SK-N-MC (cell line): ENCODE measurements around the gene TOM1L2.

Source experiments
- DNase-seq: peaks from one replicate; pipeline ENCODE4 v3.0.0-alpha.2; 2011; ENCODE audit warnings: low read depth, low spot score
- H3K27ac ChIP-seq: fragments of 200-600 bp; sonication (generic); 2 replicates; pipeline ENCODE4 v1.5.1; 2016; ENCODE audit warnings: mixed run types
- H3K36me3 ChIP-seq: fragments of 200-600 bp; sonication (generic); 2 replicates; pipeline ENCODE4 v1.6.1; 2017; ENCODE audit warnings: antibody characterized with exemption, low read length, mixed read lengths; ENCODE audit not compliant: insufficient read depth
- H3K4me3 ChIP-seq: fragments of 200-600 bp; sonication (generic); 2 replicates; pipeline ENCODE4 v1.5.1; 2016
- H3K9ac ChIP-seq: fragments of 200-600 bp; sonication (generic); 2 replicates; pipeline ENCODE4 v1.8.0; 2017; ENCODE audit warnings: mixed run types, mixed read lengths; ENCODE audit not compliant: insufficient read length
- H3K9me3 ChIP-seq: fragments of 200-600 bp; sonication (generic); 2 replicates; pipeline ENCODE4 v1.6.1; 2017; ENCODE audit warnings: low read depth, mild to moderate bottlenecking, antibody characterized with exemption, low read length, moderate library complexity, mixed read lengths
- EZH2 ChIP-seq: fragments of 200-600 bp; sonication (generic); IDR thresholded peaks from one replicate; pipeline ENCODE4 v1.6.1; 2017; ENCODE audit warnings: antibody characterized with exemption
- FOXP2 ChIP-seq: optimal IDR thresholded peaks from 2 replicates; pipeline ENCODE3; 2011; ENCODE audit warnings: mild to moderate bottlenecking, moderate library complexity; ENCODE audit not compliant: insufficient read depth; ENCODE audit errors: extremely low read length, control extremely low read depth
- POLR2AphosphoS5 ChIP-seq: IDR thresholded peaks from 2 replicates; pipeline ENCODE4 v1.6.1; 2012; ENCODE audit warnings: mild to moderate bottlenecking, low read depth, low read length, borderline replicate concordance

Gene TOM1L2

DNA sequence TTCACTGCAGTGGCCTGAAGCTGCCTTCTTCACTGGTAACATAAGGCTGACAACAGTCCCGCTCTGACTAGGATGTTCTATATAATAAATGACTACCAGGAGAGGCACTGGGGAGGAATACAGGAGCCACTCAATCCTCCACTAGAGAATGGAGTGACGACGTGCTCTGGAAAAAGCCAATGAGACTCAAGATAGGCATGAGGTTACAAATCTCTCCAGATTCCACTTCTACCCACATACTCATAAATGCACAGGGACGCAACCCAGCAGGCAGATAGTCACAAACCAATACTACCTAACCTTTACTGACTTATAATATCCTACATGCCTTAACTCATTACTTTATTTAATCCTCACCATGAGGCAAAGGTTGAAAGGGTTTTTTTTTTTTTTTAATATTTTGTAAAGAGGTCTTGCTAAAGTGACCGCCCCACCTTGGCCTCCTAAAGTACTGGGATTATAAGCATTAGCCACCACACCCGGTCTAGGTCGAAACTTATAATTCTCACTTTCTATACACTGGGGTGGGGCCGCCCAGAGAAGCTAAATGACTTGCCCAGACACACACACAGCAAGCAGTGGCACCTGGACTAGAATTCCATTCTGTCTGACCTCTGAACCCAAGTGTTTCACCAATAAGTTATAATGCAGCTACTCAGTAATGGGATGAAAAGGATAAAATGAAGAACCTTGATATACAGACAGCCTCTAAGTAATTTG is 33.7 kb downstream of the TOM1L2 start:
- no peak overlapping the region for H3K27ac ChIP-seq

DNA sequence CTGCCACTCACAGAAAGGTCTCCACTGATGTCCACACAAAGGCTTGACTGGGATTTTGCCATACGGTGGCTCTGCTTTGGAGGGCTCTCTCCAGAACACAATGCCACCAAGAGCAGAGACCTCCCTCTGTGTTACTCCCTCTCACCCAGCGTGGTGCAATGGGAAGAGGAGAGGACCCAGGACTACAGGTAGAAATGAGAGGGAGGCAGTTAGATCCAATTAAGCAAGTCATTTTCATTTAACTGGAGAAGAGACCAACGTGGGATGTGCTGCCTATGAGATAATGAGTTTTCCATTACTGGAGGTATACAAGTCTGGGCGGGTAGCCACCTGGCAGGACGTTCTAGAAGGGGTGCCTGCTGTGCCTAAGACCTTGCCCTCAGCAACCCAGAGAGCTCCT is 34.2 kb downstream of the TOM1L2 start:
- Histone ChIP-seq H3K9me3 (no peaks in the 10 kb centered on the region), H3K36me3 (no peaks in the 10 kb centered on the region), H3K4me3 (no peak overlapping the region), H3K27ac (no peak overlapping the region), H3K9ac (no peak overlapping the region)
- no peak for DNase-seq
- no peak for TF ChIP-seq FOXP2
- TF ChIP-seq EZH2 = no peak
- no peak for TF ChIP-seq POLR2AphosphoS5

More for the DNA sequence above, 33.7 kb downstream of the TOM1L2 start:
- Histone ChIP-seq H3K9ac (no peak overlapping the region), H3K4me3 (no peak overlapping the region), H3K9me3 (no peaks in the 10 kb centered on the region), H3K36me3 (no peaks in the 10 kb centered on the region)
- no peak for DNase-seq
- TF ChIP-seq EZH2 (no peak), POLR2AphosphoS5 (no peak), FOXP2 (no peak)

DNA sequence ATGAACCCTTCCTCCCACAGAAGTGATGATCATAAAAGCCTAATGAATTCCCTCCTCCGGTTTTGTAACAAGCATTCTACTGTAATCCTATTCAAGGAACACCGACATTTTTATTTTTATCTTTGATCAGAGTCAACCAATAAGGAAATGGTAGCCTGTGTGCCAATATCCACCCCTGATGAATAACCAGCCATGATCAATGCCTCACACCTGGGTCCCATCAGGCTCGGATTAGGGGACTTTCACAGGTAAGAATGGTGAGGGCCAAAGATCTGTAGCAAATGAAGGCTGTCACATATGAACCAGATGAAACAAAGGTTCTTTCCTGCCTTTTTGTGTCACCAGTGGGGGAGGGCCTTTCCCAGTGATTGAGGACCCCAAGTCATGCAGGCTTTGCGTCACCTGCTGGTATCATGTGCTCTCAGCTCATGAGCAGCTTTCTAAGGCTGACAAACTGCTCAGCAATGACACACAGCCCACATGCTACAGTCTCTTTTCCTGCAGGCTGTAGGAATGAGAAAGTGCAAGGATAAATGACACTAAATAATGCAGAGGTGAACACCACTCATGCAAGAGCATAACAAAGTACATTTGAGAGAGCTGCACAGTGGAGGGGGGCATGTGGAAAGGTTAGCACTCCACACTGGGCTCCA is 34.9 kb downstream of the TOM1L2 start:
- no peak overlapping the region for H3K9ac ChIP-seq
- TF ChIP-seq EZH2 = no peak
- no peak for TF ChIP-seq FOXP2
- TF ChIP-seq POLR2AphosphoS5 = no peak
- no peaks in the 10 kb centered on the region for H3K36me3 ChIP-seq
- DNase-seq = no peak
- H3K9me3 ChIP-seq = no peaks in the 10 kb centered on the region
- H3K4me3 ChIP-seq = no peak overlapping the region
- H3K27ac ChIP-seq = no peak overlapping the region

DNA sequence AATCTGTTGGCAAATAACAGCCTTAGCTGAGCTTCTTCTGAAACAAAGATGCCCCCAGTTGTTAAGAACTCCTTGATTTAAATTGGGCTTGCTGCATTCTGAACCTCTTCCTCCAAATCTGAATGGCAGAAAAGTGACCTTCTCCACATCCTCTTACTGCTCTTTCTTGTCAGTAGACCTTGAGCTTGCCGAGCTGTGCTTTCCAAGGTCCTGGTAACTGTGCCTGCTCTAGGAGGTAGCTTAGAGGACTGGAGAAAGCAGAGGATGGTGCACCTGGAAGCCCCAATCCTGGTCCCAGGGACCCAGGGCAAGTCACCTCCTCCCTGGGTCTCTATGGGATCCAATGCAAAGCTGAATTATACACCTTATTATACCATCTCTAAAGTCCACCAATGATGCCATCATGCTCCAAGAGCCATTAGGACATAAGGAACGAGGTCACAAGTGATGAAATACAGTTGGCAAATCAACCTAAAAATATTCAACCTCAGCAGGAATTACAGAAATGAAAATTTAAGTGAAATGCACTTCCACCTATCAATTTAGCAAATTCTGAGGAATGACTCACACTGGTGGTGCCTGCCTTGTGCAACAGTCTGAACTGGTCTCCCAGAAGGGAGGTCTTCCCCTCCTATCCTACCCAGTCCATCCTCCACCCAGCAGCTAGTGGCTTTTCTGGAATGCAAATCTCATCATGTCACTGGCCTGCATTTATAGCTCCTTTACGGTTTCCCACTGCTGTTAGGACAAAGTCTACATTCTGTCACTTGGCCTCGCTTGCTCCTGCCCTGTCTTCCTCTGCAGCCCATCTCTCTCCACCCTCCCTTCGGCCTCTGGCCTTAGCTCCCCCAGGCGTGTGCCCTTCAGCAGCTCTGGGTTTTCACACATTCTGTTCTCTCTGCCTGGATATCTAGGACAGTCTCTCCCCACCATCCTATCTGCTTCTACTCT is 36.6 kb downstream of the TOM1L2 start:
- DNase-seq = no peak
- H3K4me3 ChIP-seq = no peak overlapping the region
- H3K36me3 ChIP-seq = no peaks in the 10 kb centered on the region
- no peaks in the 10 kb centered on the region for H3K9me3 ChIP-seq
- no peak overlapping the region for H3K9ac ChIP-seq
- no peak overlapping the region for H3K27ac ChIP-seq
- no peak for TF ChIP-seq EZH2
- no peak for TF ChIP-seq FOXP2
- no peak for TF ChIP-seq POLR2AphosphoS5

DNA sequence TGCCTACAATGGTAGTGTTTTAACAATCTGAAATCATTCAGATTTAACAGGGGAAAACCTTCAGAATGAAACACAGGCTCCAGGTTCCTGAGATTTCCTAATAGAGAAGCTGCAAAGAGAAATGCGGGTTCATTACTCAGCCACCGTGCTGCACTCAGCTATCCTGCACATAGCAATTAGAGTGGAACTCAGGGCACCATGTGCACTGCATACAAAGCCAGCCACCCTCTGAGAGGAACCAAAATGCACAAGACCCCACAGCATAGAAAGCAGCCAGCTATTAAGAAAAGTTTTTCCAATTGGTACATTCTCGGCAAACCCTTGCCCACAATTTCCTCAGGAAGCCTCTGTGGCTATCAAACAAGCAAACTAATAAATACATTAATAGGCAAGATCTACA is 37.4 kb downstream of the TOM1L2 start:
- Histone ChIP-seq H3K4me3 (no peak overlapping the region), H3K36me3 (no peaks in the 10 kb centered on the region), H3K9ac (no peak overlapping the region), H3K27ac (no peak overlapping the region), H3K9me3 (no peaks in the 10 kb centered on the region)
- TF ChIP-seq POLR2AphosphoS5 (no peak), EZH2 (no peak), FOXP2 (no peak)
- no peak for DNase-seq

DNA sequence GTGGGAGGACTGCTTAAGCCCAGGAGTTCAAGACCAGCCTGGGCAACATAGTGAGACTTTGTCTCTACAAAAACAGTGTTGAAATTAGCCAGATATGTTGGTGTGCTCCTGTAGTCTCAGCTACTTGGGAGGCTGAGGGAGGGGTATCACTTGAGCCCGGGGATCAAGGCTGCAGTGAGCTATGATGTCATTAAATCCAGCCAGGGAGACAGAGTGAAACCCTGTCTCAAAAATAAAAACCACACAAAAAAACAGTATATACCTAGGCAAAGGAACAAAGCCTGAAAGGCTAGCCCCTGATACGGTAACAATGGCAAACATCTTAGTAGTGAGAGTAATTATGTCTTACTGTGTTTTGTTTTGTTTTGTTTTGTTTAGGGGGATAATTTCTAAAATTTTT is 38.0 kb downstream of the TOM1L2 start:
- Histone ChIP-seq H3K27ac (no peak overlapping the region), H3K4me3 (no peak overlapping the region), H3K9me3 (no peaks in the 10 kb centered on the region), H3K9ac (no peak overlapping the region), H3K36me3 (no peaks in the 10 kb centered on the region)
- no peak for DNase-seq
- TF ChIP-seq EZH2 (no peak), FOXP2 (no peak), POLR2AphosphoS5 (no peak)

DNA sequence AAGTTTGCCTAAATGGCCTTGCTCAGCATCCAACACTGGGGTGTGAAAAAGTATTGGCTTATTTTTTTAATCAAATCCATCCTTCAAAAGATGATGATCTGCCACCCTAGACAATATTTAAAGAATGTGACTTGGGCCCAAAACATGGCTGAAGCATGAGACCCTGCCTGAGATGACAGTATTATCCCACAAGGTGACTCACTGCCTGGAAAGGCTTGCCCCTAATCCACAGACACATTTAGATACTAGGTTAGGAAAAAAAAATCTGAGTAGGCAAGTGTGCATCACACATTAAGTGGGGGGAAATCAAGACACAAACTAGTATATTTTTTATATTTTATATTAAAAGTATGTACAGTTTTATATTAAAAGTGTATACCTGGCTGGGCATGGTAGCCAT is 38.4 kb downstream of the TOM1L2 start:
- H3K9ac ChIP-seq = no peak overlapping the region
- no peaks in the 10 kb centered on the region for H3K9me3 ChIP-seq
- no peak overlapping the region for H3K27ac ChIP-seq
- no peak overlapping the region for H3K4me3 ChIP-seq
- H3K36me3 ChIP-seq = no peaks in the 10 kb centered on the region
- TF ChIP-seq FOXP2 = no peak
- TF ChIP-seq EZH2 = no peak
- no peak for TF ChIP-seq POLR2AphosphoS5
- no peak for DNase-seq

DNA sequence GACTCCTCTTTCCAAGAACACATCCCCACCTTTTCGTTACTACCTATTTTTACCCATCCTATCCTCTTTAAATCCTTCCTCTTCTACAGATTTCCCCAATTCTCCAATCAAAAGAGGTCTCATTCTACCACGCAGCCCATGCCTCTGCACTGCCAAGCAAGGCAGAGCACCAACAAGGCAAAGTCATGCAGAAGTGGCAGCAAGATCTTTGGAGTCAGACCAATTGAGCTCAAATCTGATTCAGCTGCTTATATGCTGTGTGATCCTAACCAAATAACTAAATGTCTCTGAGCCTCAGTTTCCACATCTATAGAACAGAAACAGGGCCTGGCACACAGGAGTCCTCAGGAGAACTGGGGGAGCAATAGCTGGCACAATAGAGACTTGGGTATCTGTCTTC is 41.0 kb downstream of the TOM1L2 start:
- no peak for DNase-seq
- H3K4me3 ChIP-seq = no peak overlapping the region
- TF ChIP-seq EZH2 (no peak), FOXP2 (no peak), POLR2AphosphoS5 (no peak)

More for the DNA sequence above, 41.0 kb downstream of the TOM1L2 start:
- Histone ChIP-seq H3K9me3 (no peaks in the 10 kb centered on the region), H3K36me3 (no peaks in the 10 kb centered on the region), H3K9ac (no peak overlapping the region), H3K27ac (no peak overlapping the region)
